Measurements from ENCODE around the gene SPATA1.

DNA sequence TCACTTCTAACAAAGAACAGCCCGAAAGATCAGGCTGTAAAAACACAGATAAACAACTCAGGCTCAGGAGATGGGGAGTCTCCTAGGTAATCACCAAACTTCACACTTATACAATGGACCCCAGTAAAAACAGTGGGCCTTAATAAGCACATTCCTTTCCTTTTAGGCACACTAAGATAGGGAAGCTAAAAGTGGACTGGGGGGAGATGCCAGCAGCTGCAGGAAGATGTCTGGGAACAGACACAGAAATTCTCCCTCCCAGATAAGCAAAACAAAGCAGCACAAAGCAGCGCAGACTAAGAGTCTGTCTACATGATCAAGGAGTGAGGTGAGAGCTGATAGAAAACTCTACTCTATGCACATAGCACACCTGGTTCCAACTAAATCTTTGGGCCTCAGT is 97.0 kb downstream of the SPATA1 start:
- no peak for TF ChIP-seq POLR2A (IDR thresholded peaks at IDR 0.05; ENCODE audit: extremely low read depth, insufficient read length)
- TF ChIP-seq, protein P1, sequence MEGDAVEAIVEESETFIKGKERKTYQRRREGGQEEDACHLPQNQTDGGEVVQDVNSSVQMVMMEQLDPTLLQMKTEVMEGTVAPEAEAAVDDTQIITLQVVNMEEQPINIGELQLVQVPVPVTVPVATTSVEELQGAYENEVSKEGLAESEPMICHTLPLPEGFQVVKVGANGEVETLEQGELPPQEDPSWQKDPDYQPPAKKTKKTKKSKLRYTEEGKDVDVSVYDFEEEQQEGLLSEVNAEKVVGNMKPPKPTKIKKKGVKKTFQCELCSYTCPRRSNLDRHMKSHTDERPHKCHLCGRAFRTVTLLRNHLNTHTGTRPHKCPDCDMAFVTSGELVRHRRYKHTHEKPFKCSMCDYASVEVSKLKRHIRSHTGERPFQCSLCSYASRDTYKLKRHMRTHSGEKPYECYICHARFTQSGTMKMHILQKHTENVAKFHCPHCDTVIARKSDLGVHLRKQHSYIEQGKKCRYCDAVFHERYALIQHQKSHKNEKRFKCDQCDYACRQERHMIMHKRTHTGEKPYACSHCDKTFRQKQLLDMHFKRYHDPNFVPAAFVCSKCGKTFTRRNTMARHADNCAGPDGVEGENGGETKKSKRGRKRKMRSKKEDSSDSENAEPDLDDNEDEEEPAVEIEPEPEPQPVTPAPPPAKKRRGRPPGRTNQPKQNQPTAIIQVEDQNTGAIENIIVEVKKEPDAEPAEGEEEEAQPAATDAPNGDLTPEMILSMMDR (IDR thresholded peaks at IDR 0.05; ENCODE audit: low read depth, low read length), result no peak

Data from NB4 (cell line).